Keratinocyte (primary cell): ENCODE data around the gene ABHD10.

Source experiments
- EZH2 ChIP-seq: IDR thresholded peaks from one replicate; pipeline ENCODE4 v1.6.1; 2012; ENCODE audit warnings: inconsistent platforms, mild to moderate bottlenecking, low read length, moderate library complexity
- TF ChIP-seq, protein P1 (sequence below), 3 experiments: IDR thresholded peaks in 1 of 3; conservative IDR thresholded peaks in 1 of 3; optimal IDR thresholded peaks in 1 of 3; 2 replicates in 2 of 3; 3 replicates in 1 of 3; pipeline versions ENCODE3 to v1.5.1; 2011; ENCODE audit warnings: low read length in 3 of 3, mild to moderate bottlenecking in 3 of 3, moderate library complexity in 2 of 3, control low read depth in 1 of 3, inconsistent platforms in 1 of 3; ENCODE audit not compliant: insufficient read depth in 2 of 3; ENCODE audit errors: extremely low read depth in 1 of 3

DNA sequence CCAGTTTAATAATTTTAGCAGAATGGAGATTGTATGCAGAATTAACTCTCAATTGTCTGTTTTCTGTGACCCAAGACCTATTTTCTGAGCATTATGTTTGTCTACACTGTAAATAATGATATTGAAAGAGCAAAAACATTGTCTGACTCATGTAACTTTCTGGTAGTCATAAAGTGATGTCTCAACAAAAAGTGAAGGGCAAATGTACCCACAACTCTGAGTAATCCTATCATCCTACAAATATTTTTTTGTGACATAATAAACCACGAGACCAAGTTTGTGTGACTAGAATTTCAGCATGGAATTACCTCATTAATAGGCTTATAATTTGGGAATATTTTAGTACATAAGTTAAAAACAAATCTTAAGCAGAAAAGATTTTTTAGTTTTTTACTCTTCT lies 15.4 kb upstream of the ABHD10 start:
- TF ChIP-seq, protein P1, sequence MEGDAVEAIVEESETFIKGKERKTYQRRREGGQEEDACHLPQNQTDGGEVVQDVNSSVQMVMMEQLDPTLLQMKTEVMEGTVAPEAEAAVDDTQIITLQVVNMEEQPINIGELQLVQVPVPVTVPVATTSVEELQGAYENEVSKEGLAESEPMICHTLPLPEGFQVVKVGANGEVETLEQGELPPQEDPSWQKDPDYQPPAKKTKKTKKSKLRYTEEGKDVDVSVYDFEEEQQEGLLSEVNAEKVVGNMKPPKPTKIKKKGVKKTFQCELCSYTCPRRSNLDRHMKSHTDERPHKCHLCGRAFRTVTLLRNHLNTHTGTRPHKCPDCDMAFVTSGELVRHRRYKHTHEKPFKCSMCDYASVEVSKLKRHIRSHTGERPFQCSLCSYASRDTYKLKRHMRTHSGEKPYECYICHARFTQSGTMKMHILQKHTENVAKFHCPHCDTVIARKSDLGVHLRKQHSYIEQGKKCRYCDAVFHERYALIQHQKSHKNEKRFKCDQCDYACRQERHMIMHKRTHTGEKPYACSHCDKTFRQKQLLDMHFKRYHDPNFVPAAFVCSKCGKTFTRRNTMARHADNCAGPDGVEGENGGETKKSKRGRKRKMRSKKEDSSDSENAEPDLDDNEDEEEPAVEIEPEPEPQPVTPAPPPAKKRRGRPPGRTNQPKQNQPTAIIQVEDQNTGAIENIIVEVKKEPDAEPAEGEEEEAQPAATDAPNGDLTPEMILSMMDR (optimal IDR thresholded peaks at IDR 0.05 in 1 of 3, IDR thresholded peaks at IDR 0.05 in 1 of 3, conservative IDR thresholded peaks at IDR 0.05 in 1 of 3; ENCODE audit: extremely low read depth in 1 of 3, insufficient read depth in 2 of 3, low read length in 3 of 3), result no peak
- no peak for TF ChIP-seq EZH2
